ENCODE data around the gene HRK. TPM values are rescaled to one million over a fixed set of nuclear protein-coding genes. Genes with fewer than 3 reads are reported as not detected.

The HRK gene
- total and polyA plus RNA-seq, 12 donors = 0.09 to 1.1 (median 0.24) TPM; not detected in 3

- WGBS, 4 donors = 0 to 1% (median 1%) methylated on average over 15 to 65 of the region's 65 CpGs
Measured at GRCh38 chr12:116880817-116881324, 370 bp downstream of the HRK start.

GRCh38 chr12:116880213-116880816 is 926 bp downstream of the HRK start:
- peaks cover 56% of the 10 kb centered on the region for H3K27me3 ChIP-seq
- WGBS, 4 donors = 8 to 14% (median 11%) methylated on average over 20 to 21 of the region's 21 CpGs
- H3K9me3 ChIP-seq (replicated peaks in 1 of 3) = no peaks in the 10 kb centered on the region
- peak overlapping the region in 1 of 4 donors; percentile 48 for H3K4me3 ChIP-seq
- intact Hi-C loops (cut with DNase I) = no loop called here
- no peak overlapping the region for H3K27ac ChIP-seq
- H3K4me1 ChIP-seq (replicated peaks in 1 of 2) = peaks cover 12 to 16% of the 10 kb centered on the region in 2 donors
- no peaks in the 10 kb centered on the region for H3K36me3 ChIP-seq (replicated peaks in 1 of 2)
- DNase-seq = no peak
- no peak for TF ChIP-seq POLR2A (IDR thresholded peaks at IDR 0.05)
- TF ChIP-seq CTCF (IDR thresholded peaks at IDR 0.05) = no peak

More at GRCh38 chr12:116880817-116881324, 370 bp downstream of the HRK start:
- Histone ChIP-seq H3K27me3 (peaks cover 56% of the 10 kb centered on the region), H3K36me3 (replicated peaks in 1 of 2) (no peaks in the 10 kb centered on the region), H3K4me3 (peak overlapping the region in 1 of 4 donors; percentile 48), H3K9me3 (replicated peaks in 1 of 3) (no peaks in the 10 kb centered on the region), H3K4me1 (replicated peaks in 1 of 2) (peaks cover 12 to 16% of the 10 kb centered on the region in 2 donors), H3K27ac (no peak overlapping the region)
- intact Hi-C loops (cut with DNase I) = no loop called here
- TF ChIP-seq CTCF (IDR thresholded peaks at IDR 0.05) (peak in 1 of 6 experiments; percentile 13), POLR2A (IDR thresholded peaks at IDR 0.05) (no peak)
- DNase-seq = peak in 5 of 7 donors; percentile 21 to 54 (median 34)

DNA sequence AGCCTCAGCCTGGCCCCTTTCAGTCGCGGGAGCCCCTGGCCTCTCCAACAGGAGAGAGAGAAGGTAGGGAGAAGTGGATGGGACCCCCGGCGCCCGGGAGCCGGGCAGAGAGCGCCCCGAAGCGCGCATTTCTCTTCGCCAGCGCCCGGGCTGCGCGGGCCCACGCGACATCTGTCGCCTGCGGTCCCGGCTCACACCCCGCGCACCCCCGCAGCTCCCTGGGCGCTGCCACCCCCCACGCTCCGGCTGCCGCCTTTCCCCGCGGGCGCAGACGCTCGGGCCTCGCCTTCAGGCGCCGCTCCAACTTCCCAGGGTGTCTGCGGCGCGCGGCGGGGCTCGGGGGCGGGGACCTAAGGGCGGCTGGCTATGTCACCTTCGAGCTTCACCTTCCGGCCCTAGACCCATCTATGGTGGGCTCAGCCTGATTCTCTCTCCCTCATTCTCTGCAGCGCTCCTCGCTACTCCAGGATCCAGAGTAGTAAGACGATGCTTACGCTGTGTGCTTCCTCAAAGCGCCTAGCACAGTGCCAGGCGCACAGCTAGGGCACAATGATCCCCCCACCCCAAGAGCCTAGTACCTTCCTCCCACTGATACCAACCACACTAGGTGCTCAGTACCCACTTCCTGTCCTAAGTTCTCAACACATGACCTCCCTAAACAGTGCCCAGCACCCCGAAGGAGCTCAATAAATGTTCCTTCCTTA is 1.6 kb downstream of the HRK start:
- H3K36me3 ChIP-seq (replicated peaks in 1 of 2) = no peaks in the 10 kb centered on the region
- no peak for DNase-seq
- H3K27ac ChIP-seq = no peak overlapping the region
- H3K4me1 ChIP-seq (replicated peaks in 1 of 2) = peaks cover 12 to 16% of the 10 kb centered on the region in 2 donors
- TF ChIP-seq CTCF (IDR thresholded peaks at IDR 0.05) (no peak), POLR2A (IDR thresholded peaks at IDR 0.05) (no peak)
- peaks cover 55% of the 10 kb centered on the region for H3K27me3 ChIP-seq
- 2 to 6% (median 5%) methylated on average over 2 to 52 of the region's 52 CpGs for WGBS, 4 donors
- no peaks in the 10 kb centered on the region for H3K9me3 ChIP-seq (replicated peaks in 1 of 3)
- intact Hi-C loops (cut with DNase I) = no loop called here
- no peak overlapping the region for H3K4me3 ChIP-seq
